ENCODE data around the gene SRRM4.

The SRRM4 gene

DNA sequence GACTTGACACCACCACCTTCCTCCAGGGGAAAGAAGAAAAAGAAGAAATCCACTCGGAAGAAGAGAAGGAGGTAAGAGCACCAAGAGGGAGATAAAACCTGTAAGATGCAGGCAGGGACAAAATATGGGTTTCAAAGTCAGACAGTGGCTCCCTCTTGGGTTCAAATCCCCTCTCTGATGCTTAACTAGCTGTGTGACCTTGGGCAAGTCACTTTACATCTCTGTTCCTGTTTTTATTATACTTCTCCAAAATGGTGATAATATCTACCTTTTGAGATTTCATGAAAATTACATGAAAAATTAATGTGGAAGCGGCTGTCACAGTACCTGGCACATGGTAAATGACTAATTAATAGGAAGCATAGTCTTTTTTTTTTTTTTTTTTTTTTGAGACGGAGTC lies 133.0 kb downstream of the SRRM4 start:
- DNase-seq (ENCODE audit: low spot score in 2 of 2) (no peak), ATAC-seq (no peak)
- no peak overlapping the region for H3K4me3 Mint-ChIP-seq
- no peaks in the 10 kb centered on the region for H3K9me3 Mint-ChIP-seq
- no peaks in the 10 kb centered on the region for H3K36me3 Mint-ChIP-seq
- H3K27ac Mint-ChIP-seq: no peak overlapping the region
- H3K4me1 Mint-ChIP-seq: no peaks in the 10 kb centered on the region

DNA sequence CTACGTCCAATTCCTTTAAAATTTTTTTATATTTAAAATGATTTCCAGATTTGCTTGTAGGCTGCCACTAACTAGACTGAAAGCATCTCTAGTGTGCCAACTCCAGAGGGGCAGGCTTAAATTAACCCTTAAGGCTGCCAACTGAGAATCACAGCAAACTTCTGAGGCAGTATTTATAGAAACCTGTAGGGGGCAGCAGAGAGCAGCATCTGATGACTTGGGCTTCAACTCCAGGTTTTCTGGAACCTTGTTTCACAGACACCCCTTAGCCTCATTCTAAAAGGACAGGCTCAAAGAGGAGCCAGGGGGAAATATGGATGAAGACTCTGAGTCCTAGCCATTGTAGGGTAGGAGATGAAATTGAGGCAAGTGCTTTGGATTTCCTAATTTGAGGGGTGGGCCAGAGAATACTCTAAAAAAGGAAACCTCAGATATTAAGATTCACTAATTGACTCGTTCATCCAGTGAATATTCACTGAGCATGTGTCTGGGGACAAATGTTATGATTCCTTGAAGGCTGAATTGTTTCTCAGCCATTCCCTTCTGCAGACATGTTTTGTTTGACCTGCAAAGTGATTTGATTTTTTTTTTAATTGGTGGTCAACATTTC lies 134.1 kb downstream of the SRRM4 start:
- H3K36me3 Mint-ChIP-seq: no peaks in the 10 kb centered on the region
- peak in 1 of 2 donors; percentile 52 for DNase-seq (ENCODE audit: low spot score in 2 of 2)

DNA sequence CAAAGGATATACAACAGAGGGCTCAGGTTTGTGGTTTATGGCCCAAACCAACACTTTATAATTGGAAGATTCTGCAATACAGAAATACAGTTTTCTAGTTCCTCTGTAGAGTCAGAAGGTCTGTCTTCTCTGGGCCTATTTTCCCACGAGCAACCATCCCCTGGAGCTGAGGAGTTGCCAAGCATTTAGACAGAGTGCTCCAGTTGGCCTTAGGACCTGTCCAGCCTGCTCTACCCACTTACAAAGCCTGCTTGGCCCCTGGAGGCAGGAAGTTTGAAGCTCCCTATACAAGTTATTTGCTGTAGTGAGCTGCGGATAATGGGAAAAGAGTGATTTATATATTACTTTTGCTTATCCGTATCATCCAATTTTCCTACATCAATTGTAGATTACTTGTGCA lies 136.6 kb downstream of the SRRM4 start:
- Mint-ChIP-seq H3K36me3 (no peaks in the 10 kb centered on the region), H3K4me3 (no peak overlapping the region), H3K9me3 (peaks cover 3% of the 10 kb centered on the region)

More for the DNA sequence above, 134.1 kb downstream of the SRRM4 start:
- Mint-ChIP-seq H3K4me1 (no peaks in the 10 kb centered on the region), H3K9me3 (no peaks in the 10 kb centered on the region), H3K4me3 (no peak overlapping the region), H3K27ac (no peak overlapping the region)
- no peak for ATAC-seq

DNA sequence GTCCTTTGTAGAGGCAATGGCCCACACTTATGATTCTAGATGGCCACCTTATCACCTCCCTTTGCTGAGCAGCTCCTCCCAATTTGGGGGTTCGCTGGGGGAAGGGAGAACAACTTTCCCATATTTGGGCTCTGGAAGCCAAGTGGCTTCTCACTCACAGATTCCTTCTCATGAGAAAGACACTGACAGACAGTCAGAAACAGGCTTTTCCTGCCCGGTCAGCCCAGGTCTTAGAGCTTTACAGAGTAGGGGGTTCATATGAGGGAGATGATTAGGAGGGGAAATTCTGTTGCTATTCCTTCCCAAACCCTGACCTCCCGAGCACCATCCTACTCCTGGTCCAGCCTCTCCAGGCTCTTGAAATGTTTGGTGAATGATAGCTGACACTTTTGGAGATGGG lies 137.3 kb downstream of the SRRM4 start:
- ATAC-seq: no peak

More for the DNA sequence above, 136.6 kb downstream of the SRRM4 start:
- Mint-ChIP-seq H3K4me1 (no peaks in the 10 kb centered on the region), H3K27ac (no peak overlapping the region)
- ATAC-seq: no peak
- DNase-seq (ENCODE audit: low spot score in 2 of 2): no peak

DNA sequence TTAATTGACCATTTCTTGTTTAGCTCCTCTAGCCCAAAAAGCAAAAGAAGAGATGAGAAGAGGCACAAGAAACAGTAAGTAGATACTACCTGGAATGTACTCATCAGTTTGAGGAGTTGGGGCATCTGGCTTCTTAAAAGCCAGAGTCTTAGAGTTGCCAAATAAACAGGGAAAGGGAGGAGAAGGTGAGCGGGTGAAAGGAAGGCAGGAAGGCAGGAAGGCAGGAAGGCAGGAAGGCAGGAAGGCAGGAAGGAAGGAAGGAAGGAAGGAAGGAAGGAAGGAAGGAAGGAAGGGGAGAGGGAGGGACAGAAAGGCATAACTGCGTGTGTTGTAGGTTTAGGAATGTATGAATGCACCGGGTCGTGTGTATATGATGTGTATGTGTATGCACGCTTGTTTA lies 140.7 kb downstream of the SRRM4 start:
- Mint-ChIP-seq H3K27ac (no peak overlapping the region), H3K9me3 (peaks cover 3% of the 10 kb centered on the region), H3K4me3 (no peak overlapping the region), H3K36me3 (no peaks in the 10 kb centered on the region), H3K4me1 (no peaks in the 10 kb centered on the region)
- DNase-seq (ENCODE audit: low spot score in 2 of 2) (no peak), ATAC-seq (no peak)

More for the DNA sequence above, 137.3 kb downstream of the SRRM4 start:
- H3K36me3 Mint-ChIP-seq: no peaks in the 10 kb centered on the region
- no peak for DNase-seq (ENCODE audit: low spot score in 2 of 2)
- no peak overlapping the region for H3K4me3 Mint-ChIP-seq
- no peak overlapping the region for H3K27ac Mint-ChIP-seq
- peaks cover 3% of the 10 kb centered on the region for H3K9me3 Mint-ChIP-seq
- H3K4me1 Mint-ChIP-seq: no peaks in the 10 kb centered on the region

DNA sequence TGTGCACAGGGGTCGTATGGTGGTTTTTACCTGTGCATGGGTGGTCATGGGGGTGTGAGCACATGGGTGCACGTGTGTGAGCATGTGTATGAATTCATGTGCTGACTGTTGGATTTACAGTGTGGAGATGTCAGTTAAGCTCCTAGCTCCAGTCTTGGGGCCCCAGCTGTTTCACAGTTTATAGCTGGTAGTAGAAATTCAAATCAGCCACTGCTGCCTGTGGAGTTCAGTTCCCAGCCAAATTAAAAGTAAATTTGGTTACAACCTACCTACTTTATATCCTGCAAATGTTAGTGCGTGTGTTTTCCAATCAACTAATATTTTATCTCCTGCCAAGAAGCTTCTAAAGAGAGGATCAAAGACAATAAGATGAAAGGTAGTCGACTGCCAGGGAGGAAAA lies 141.4 kb downstream of the SRRM4 start:
- peaks cover 3% of the 10 kb centered on the region for H3K9me3 Mint-ChIP-seq
- no peak for DNase-seq (ENCODE audit: low spot score in 2 of 2)
- no peak overlapping the region for H3K27ac Mint-ChIP-seq
- H3K4me3 Mint-ChIP-seq: no peak overlapping the region
- no peaks in the 10 kb centered on the region for H3K36me3 Mint-ChIP-seq
- ATAC-seq: no peak
- H3K4me1 Mint-ChIP-seq: no peaks in the 10 kb centered on the region

DNA sequence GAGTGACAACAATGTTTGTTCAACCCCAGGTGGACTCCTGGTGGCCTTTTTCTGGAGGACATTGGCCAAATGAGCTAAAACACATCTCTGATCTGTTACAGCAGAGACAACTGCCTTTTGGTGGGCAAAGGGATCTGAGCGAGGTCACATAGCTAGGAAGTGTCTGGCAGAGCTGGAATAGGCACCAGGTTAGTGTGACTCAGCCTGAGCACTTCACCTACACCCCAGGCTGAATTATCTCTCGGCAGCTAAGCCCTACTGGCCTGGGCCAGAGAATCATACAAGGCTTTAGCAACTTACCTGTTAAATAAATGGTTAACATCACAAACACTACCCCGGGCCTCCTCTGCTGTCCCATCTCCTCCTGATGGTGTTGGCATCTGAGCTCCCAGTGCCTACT lies 147.2 kb downstream of the SRRM4 start:
- no peak for ATAC-seq
- no peak overlapping the region for H3K4me3 Mint-ChIP-seq
- H3K9me3 Mint-ChIP-seq: peaks cover 7% of the 10 kb centered on the region

DNA sequence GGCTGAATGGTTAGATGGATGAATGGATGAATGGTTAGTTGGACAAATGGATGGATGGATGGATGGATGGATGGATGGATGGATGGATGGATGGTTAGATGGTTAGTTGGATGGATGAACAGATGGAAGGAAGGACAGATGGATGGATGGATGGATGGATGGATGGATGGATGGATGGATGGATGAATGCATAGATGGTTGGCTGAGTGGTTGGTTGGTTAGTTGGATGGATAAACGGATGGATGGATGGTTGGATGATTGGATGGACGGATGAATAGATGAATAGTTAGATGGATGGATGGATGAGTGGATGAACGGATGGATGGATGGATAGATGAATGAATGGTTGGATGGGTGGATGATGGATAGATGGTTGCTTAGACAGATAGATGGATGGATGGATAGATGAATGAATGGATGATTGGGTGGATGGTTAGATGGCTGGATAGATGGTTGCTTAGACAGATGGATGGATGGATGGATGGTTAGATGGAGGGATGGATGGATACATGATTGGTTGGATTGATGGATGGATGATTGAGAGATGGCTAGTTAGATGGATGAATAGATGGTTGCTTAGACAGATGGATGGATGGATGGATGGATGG lies 148.6 kb downstream of the SRRM4 start:
- H3K4me1 Mint-ChIP-seq: no peaks in the 10 kb centered on the region
- peaks cover 7% of the 10 kb centered on the region for H3K9me3 Mint-ChIP-seq
- H3K36me3 Mint-ChIP-seq: no peaks in the 10 kb centered on the region
- H3K27ac Mint-ChIP-seq: no peak overlapping the region
- ATAC-seq (no peak), DNase-seq (ENCODE audit: low spot score in 2 of 2) (no peak)
- no peak overlapping the region for H3K4me3 Mint-ChIP-seq

More for the DNA sequence above, 147.2 kb downstream of the SRRM4 start:
- Mint-ChIP-seq H3K4me1 (no peaks in the 10 kb centered on the region), H3K36me3 (no peaks in the 10 kb centered on the region), H3K27ac (no peak overlapping the region)
- no peak for DNase-seq (ENCODE audit: low spot score in 2 of 2)

DNA sequence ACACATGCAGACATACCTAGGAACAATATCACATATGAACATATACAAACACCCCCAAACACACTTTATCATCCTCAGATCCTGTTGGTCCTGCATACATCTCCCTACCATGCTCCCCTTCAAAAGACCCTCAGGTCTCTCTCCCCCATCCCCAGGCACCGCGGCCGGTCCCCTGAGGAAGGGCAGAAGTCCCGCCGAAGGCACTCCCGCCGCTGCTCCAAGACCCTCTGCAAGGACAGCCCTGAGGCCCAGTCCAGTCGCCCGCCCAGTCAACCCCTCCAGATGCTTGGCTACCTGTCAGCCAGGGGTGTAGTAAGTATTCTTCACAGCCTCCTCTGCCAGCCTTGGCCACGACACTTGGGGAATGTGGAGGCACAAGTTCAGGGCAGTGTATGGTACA lies 149.2 kb downstream of the SRRM4 start:
- DNase-seq (ENCODE audit: low spot score in 2 of 2): no peak
- no peak overlapping the region for H3K4me3 Mint-ChIP-seq

DNA sequence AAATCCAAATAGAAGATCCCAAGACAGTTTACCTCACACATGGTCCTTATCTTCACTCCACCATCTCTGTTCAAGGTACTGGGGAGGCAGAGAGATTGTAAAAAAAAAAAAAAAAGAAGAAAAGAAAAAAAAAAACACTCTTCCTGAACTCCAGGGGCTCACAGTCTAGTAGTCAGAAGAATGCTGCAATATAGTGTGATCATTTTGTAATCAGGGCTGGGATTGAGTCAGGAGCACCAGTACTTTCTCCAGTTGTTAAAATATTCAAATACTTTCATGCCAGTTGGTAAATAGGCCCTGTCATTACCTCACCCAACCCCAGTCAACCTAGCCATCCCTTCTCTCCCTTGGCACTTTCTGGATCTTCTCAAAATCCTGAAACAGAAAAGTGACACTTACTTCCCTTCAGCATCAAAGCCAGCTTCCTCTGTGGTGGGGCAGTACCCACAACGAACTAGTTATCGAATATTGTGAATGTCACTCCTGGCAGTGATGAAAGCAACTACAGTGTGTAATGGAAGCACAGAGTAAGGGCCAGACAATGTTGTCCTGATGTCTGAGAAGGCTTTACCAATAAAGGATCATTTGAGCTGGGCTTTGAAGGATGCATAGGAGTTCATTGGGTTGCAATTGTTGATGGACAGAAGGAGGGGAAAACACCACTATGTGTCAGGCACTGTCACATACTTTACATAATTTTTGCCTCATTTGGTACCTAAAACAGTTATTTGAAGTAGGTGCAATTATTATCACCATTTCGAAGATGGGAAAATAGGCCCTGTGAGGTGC lies 153.1 kb downstream of the SRRM4 start:
- Mint-ChIP-seq H3K9me3 (peaks cover 6% of the 10 kb centered on the region), H3K4me3 (no peak overlapping the region), H3K36me3 (no peaks in the 10 kb centered on the region), H3K27ac (no peak overlapping the region), H3K4me1 (no peaks in the 10 kb centered on the region)
- no peak for DNase-seq (ENCODE audit: low spot score in 2 of 2)
- ATAC-seq: no peak

More for the DNA sequence above, 149.2 kb downstream of the SRRM4 start:
- Mint-ChIP-seq H3K27ac (no peak overlapping the region), H3K36me3 (no peaks in the 10 kb centered on the region), H3K4me1 (no peaks in the 10 kb centered on the region), H3K9me3 (peaks cover 7% of the 10 kb centered on the region)
- ATAC-seq: no peak

DNA sequence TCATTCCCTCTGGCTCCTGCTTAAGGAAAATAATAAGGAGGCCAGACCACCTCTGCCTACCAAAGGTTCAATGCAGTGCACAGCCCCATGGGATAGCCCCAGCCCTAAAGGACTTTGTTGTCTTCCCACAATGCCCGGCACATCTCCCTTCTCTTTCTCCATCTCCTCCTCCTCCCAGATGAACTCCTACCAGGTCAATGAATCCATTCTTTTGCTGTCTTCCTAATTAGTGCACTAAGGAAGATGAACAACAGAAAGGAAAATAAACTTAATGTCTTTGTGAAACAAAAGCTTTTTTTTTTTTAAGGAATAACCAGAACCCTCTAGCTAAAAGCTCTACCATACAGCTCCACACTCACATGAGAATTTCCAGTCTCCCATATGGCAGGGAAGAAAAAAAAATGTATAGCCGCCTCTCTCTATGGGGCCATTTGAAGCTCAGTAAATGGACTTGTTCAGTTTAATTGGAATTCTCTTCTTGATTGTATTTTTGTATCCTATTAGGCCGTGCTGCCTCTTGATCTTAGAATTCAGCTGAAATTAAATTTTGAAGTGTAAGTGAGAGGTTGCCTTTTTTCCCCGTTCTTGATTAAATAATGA lies 155.6 kb downstream of the SRRM4 start:
- no peaks in the 10 kb centered on the region for H3K4me1 Mint-ChIP-seq
- H3K4me3 Mint-ChIP-seq: no peak overlapping the region
- H3K36me3 Mint-ChIP-seq: no peaks in the 10 kb centered on the region
- H3K27ac Mint-ChIP-seq: no peak overlapping the region
- ATAC-seq: no peak
- peaks cover 4% of the 10 kb centered on the region for H3K9me3 Mint-ChIP-seq
- no peak for DNase-seq (ENCODE audit: low spot score in 2 of 2)

DNA sequence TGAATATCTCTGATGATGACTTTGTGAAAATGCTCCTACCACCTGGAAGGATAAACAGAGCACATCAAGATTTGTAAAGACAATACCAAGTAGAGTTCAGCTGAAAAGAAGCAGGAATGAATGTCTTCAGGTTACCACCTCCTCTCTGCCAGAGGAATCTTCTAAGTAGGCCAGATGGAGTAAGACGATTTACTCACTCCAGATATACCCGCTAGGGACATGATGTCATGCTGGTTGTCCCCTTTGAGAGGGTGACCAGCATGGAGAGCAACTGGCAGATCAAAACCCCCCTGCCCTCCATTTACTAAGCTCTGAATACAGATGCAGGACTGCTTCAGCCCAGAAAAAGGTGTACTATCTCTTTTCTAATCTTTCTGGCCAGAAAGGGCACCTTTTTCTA lies 158.1 kb downstream of the SRRM4 start:
- Mint-ChIP-seq H3K27ac (no peak overlapping the region), H3K36me3 (no peaks in the 10 kb centered on the region), H3K9me3 (peaks cover 4% of the 10 kb centered on the region), H3K4me3 (no peak overlapping the region), H3K4me1 (no peaks in the 10 kb centered on the region)
- DNase-seq (ENCODE audit: low spot score in 2 of 2) (no peak), ATAC-seq (no peak)

DNA sequence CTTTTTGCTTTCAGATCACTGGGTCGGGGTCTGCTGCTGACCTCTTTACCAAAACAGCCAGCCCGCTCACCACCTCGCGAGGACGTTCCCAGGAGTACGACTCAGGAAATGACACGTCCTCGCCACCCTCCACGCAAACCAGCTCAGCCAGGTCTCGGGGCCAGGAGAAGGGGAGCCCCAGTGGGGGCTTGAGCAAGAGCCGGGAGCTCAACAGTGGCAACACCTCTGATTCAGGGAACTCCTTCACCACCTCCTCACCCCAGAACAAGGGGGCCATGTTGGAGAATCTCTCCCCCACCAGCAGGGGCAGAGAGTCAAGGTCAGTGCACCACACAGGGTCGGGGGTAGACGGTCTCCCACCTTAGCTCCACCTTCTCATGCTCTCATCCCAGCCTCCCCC lies 164.0 kb downstream of the SRRM4 start:
- no peaks in the 10 kb centered on the region for H3K36me3 Mint-ChIP-seq
- H3K4me1 Mint-ChIP-seq: no peaks in the 10 kb centered on the region
- H3K9me3 Mint-ChIP-seq: peaks cover 4% of the 10 kb centered on the region
- DNase-seq (ENCODE audit: low spot score in 2 of 2): no peak
- no peak overlapping the region for H3K4me3 Mint-ChIP-seq
- ATAC-seq: no peak
- no peak overlapping the region for H3K27ac Mint-ChIP-seq

DNA sequence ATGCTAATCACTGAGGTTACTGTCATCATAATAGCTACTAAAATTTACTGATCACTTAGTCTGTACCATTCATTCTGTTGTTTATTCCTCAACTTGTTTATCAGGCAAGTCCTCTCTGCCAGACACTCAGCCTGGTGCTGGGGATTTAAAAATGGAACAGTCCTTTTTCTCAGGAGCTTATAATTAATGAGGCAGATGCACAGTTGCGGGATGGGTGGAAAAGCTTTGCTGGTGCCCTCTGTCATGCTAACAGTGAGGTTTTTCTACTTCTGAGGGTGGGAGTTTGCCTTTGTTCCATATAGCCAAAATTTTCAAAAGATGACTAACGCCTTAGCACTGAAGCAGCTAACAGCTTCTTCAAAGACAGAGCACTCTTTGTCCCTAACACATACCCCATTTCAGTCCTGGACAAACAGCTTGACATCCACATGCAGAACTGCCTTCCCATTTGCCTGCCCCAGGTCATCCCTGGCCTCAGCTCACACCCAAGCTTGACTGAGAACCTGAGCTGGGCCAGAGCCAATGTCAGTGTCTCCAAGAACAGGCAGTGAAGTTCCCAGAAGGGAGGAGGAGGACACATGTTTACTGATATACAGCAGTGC lies 166.6 kb downstream of the SRRM4 start:
- H3K9me3 Mint-ChIP-seq: peaks cover 2% of the 10 kb centered on the region
- ATAC-seq: no peak
- H3K27ac Mint-ChIP-seq: no peak overlapping the region
- no peaks in the 10 kb centered on the region for H3K36me3 Mint-ChIP-seq
- H3K4me1 Mint-ChIP-seq: no peaks in the 10 kb centered on the region
- H3K4me3 Mint-ChIP-seq: no peak overlapping the region
- DNase-seq (ENCODE audit: low spot score in 2 of 2): no peak

DNA sequence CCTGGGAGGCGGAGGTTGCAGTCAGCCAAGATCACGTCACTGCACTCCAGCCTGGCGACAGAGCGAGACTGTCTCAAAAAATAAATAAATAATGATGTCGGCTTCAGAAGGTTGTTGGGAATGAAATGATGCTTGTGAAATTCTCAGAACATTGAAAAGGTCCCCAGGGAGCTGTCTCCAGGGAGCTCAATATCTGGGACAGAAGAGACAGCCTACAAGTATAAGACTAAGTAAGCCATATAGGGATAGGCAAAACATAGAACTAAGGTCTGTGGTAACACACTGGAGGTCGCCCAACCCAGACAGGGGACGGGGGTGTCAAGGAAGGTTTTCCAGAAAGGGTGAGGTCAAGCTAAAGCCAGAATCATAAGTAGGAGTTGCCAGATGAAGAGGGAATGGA lies 167.9 kb downstream of the SRRM4 start:
- ATAC-seq (no peak), DNase-seq (ENCODE audit: low spot score in 2 of 2) (no peak)
- no peaks in the 10 kb centered on the region for H3K36me3 Mint-ChIP-seq
- no peak overlapping the region for H3K27ac Mint-ChIP-seq
- peaks cover 2% of the 10 kb centered on the region for H3K9me3 Mint-ChIP-seq
- H3K4me3 Mint-ChIP-seq: no peak overlapping the region
- H3K4me1 Mint-ChIP-seq: peaks cover 5% of the 10 kb centered on the region

Measured in stimulated activated effector memory CD8-positive, alpha-beta T cell treated with anti-CD3 and anti-CD28 coated beads, Interleukin-12 subunit alpha, Interleukin-12 subunit beta, amount 100 ng/mL, for 72 hours (primary cell).